Raji (cell line): ENCODE data around the gene TCF7L1.

Source experiments
- POLR2A ChIP-seq: IDR thresholded peaks from 2 replicates; pipeline ENCODE4 v1.6.1; 2011; ENCODE audit warnings: low read depth, low read length, control low read depth; ENCODE audit not compliant: insufficient read depth

The TCF7L1 gene

DNA sequence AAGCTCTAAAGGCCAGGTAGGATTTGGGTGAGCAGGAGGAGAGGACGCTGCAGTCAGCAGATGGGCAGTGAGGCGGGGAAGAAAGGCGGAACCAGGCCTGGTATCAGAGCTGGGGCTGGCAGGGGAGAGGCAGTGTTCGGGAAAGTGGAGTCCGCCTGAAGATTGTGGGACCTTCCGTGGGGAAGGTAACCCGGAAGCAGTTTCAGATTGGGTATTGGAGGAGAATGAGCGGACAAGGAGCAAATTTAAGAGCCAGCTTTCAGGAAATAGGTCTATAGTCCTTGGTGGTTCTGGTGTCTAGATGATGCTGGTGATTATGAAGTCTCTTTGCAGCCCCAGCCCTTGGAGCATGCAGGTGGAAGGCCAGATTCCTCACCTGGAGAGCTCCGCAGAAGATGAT, 51.0 kb downstream of the TCF7L1 start:
- TF ChIP-seq POLR2A = no peak

DNA sequence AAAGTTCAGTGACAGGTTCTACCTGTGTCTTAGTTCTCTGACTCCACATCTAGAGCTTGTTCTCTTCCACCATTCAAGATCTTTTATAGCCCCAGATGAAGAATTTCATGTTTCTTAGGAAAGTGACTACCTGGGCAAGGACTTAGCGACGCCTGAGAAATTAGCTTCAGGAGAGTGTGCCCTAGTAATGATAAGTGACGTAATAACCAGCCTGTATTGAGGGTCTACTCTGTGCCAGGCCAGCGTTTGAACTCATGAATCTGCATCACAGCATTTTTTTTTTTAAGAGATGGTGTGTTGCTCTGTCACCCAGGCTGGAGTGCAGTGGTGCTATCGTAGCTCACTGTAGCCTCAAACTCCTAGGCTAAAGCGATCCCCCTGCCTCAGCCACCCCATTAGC, 51.8 kb downstream of the TCF7L1 start:
- no peak for TF ChIP-seq POLR2A

DNA sequence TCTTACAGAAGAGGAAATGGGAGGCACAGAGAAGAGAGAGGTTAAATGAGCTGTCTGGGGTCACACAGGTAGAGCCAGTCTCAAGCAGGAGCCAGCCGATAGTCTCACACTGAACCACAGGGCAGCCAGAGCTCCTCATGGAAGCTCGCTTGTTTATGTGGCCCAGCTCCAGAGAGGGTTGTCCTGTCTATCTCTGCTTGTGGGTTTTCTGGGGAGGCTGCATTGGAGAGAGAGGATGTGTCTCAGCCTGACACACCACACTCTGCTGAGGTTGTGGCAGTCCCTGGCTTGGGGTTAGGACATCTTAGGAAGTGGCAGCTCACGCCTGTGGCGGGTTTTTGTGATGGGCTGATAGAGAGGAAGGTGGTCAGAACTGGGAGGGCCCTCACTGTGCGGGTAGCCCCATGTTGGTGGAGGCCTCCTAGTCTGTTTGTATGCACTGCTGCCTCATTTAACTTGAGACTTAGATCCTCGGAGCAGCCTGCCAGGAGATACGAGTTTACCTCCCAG, 52.3 kb downstream of the TCF7L1 start:
- TF ChIP-seq POLR2A = no peak

DNA sequence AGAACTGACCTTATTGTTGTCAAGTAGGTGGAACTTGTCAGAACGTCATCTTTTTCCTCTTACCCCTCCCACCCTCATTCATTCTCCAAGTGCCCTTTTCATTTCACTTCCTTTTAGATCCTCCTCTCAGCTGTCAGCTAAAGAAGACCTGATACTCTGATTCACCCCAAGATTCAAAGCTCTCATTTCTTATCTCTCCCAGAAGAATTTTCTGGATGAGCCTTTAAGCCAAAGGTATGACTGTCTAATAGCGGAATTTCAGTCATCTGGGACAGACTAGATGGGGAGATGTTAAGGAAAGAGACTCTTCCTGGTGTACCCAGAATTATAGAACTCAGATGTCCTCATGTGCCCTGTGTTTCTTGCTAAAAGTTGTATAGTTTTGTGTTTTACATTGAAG, 53.9 kb downstream of the TCF7L1 start:
- TF ChIP-seq POLR2A = no peak

DNA sequence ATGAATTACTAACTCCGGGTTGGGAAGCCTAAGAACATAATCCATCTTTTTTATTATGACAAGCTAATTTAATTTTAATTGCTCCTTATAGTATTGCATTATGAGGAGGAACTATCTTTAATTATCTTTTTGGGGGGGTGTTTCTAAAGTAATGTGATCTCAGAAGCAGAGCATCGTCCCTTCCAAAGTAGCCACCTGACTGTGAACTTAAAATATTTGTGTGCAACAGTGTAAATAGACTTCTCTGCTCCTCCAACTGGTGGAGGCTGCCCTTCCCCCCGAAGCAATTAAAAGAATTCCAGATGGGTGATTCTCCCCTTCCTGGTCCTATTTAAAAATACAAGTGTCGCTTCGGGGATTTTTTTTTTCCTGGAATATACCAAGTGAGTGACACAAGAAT, 55.7 kb downstream of the TCF7L1 start:
- no peak for TF ChIP-seq POLR2A

DNA sequence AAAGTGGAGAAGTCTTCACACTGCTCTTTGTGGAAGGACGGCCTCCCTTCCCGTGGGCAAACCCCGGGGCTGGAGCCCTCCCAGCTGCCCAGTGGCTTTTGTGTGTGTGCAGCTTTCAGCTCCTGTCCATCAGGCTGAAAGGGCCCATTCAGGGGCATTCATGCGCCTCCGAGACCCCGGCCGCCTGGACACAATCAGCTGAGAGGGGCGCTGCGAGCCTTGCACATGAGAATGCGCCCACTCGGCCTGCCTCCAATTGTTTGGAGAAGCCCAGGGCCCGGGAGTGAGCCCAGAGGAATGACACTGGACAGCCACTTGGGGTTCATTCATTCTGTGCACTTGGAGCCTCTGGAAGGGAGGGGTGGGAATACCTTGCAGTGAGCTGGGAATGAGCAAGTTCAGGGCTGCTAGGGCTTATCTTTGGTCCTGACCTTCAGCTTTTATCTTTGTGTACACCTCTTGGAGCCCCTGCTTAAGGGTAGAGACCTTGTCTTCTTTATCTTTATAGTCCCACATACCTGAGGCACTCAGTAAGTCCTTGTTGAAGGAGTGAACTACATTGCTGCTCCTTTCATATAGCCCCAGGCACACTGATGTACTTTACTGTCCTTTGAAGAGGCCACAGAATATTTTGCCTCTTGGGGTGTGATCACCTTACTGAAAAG, 56.5 kb downstream of the TCF7L1 start:
- TF ChIP-seq POLR2A = no peak

DNA sequence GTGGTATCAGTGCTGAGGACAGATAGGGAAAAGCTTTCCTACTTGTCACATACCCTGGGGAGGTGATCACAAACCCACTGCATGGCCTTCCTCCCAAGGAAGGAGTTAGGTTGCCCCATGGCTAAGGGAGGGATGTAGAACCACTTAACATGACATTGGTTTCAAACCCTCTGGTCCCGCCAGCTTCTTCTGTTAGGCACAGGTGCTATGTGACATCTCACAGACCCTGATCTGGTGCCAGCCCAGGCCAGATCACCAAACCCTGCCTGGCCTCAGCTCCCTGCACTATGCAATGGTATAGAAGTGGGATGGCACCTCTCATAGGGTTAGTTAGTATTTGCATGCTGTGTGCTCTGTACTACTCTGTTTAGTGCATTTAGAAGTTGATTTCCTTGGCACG, 58.0 kb downstream of the TCF7L1 start:
- TF ChIP-seq POLR2A = no peak

DNA sequence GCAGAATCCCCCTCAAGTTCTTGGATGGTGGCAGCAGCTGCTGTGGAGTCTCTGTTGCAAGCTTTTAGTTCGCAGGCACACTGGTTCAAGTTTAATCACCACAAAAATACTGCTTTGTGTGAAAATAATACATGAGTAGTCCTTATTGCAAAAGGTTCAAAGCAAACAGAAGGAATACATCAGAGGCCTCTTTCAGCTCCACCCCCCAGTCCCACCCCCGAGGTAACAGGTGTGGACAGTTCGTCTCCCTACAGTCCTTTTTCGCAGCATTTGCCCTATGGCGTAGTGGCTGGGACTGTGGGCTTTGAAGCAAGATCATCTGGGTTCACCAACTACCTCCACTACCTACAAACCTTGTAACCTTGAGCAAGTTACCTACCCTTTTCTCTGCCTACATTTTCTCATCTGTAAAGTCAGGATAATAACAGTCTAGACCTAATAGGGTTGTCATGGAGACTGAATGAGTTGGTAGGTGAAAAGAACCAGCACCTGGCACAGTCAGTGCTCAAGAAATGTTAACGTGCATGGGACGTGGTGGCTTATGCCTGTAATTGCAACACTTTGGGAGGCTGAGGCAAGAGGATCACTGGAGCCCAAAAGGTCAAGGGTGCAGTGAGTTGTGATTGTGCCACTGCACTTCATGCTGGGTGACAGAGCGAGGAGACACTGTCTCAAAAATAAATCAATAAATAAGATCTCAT, 61.7 kb downstream of the TCF7L1 start:
- no peak for TF ChIP-seq POLR2A

DNA sequence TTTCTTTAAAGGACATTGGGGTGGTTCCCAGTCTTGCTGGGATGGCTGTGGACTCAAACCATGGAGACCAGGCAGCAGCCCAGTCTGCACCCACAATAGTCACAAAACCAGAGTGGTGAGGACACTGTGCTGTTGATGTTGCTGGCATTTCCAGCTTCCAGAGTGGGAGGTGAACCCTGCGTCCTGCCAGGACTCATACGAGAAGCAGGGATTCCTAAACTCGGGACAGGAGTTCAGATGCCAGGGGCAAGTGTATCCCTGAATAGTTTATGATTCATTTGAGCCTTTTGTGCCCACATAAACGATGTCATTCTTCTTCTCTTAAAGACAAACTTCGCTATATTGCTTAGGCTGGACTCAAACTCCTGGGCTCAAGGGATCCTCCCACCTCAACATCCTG, 62.8 kb downstream of the TCF7L1 start:
- TF ChIP-seq POLR2A = no peak

DNA sequence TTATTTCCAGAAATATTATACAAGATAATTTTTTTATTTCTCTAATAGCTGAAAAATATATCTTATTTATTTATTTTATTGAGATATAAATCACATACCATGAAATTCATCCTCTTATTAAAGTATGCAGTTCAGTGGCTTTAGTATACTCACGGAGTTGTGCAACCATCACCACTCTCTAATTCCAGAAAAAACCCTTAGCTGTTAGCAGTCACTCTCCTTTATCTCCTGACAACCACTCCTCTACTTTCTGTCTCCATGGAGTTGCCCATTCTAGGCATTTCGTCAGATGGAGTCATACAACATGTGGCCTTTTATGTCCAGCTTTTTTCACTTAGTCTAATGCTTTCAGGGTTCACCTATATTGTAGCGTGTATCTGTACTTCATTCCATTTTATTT, 66.5 kb downstream of the TCF7L1 start:
- TF ChIP-seq POLR2A = no peak

DNA sequence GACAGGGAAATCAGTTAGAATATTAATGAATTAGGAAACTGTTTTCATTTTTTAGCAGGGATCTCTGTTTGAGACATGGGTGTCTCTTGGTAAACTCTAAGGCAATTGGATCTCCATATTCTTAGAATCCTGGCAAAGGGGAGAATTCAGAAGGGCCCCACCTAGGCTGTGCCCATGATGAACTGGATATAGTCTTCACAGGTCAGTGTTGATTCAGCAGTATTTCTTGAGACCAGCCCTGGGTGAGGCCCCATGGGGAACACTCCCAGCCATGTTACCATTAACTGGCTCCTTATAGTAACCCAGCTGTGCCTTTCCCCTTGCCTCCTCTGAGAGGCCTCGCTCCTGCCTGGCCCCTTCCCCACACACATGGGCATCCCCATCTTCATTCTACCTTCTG, 76.7 kb downstream of the TCF7L1 start:
- no peak for TF ChIP-seq POLR2A

DNA sequence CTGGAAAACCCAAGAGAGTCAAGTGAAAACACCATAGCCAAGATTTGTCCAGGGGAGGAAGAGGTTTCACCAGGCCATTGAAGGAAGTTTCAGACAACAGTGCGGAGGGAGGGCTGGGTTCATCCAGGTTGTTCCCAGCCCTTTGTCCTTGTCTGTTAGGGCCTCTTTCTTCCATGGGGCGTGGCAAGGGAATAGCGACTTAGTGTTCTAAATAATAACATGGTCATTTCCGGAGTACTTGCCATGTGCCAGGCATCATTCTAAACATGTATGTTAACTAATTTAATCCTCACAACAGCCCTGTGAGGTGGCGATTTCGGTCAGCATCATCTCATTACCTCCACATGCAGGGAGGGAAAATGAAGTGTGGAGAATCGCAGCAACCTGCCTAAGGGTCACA, 77.3 kb downstream of the TCF7L1 start:
- TF ChIP-seq POLR2A = no peak

DNA sequence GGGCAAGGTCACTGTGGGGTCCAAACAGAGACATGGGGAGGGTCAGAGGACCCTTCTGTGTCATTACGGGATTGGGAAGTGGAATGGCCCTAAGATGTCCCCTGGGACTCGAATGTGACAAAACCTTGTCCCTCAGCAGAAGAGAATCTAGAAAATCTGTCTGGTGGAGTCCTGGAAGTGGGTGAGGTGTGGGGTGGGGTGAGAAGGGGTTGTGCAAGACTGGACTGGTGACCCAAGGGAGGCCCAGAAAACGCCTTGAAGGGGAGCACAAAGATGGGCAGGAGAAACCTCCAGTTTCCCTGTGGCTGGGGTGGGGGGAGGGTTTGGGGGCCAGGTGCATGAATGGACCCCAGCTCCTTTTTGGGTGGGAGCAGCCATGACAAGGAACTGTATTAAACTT, 79.6 kb downstream of the TCF7L1 start:
- no peak for TF ChIP-seq POLR2A

DNA sequence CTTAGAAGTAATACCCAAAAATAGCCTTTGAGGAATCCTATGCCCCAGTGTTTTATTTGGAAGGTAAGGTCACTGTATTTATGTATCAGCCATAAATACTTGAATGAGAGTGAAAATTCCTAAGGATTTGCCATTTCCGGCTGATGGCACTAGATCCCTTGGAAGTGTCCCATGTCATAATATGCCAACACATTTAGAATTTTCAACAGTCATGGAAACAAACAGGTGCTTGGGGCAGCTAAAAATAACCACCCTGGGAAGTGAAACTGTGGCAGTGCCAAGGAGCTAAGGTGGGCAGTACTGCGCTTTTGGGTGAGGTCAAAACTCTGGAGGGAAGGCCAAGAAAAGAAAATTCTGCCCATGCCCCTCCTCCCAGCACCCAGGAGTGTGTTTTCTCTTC, 80.2 kb downstream of the TCF7L1 start:
- TF ChIP-seq POLR2A = no peak

DNA sequence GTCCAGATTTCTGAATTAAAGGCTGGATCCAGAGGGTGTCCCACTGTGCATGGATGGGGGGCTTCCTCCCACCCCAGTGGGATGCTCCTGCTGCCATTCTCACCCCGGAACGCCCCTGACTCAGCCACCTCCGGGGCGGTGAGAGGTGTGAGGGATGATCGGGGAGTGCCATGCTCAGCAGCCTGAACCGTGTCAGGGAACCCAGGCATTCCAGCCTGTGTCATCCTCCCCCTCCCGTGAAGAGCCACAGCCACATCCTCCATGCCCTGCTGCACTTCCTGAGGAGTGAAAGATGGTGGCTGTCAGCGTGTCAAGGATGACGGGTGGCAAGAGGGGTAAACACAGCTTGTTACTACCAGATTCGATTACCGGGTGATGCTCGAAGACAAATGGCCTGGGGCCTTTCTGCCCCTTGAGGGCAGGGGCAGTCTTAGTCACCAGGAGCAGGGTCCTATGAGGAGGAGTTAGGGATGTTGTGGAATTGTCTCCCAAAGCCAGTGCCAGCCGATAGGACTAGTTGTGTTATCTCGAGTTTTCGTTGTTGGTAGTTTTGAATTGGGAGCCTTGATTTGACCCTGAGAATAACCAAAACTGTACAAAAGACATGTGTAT, 80.8 kb downstream of the TCF7L1 start:
- TF ChIP-seq POLR2A = no peak

DNA sequence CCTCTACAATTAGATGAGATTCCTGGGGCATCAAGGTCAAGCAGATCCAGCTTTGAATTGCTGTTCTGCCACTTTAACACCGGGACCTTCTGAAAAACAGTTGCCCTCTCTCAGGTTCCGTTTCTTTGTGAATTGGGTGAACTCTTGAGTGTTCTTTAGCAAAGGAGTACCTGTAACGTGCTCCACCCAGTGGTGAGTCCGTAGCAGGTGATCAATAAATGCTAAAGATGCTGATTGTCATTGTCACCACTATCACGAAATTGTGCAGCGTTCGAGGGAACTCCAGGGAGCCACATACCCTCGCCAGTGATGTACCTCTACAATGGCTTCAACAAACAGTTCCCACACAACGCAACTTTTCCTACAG, 81.9 kb downstream of the TCF7L1 start:
- no peak for TF ChIP-seq POLR2A
